Activated CD4-positive, alpha-beta T cell treated with anti-CD3 and anti-CD28 coated beads for 4 hours (primary cell): ENCODE results near the gene ADIPOR1.
"Not testable (repeated sequence)": the region's sequence is repeated elsewhere in the genome, so short reads cannot be mapped to it uniquely, and the experiment has no call there.

ENCODE experiments used
- DNase-seq, 2 donors: peaks; one replicate each; pipeline ENCODE4 v3.0.0-alpha.2; 2020

Gene ADIPOR1, protein sequence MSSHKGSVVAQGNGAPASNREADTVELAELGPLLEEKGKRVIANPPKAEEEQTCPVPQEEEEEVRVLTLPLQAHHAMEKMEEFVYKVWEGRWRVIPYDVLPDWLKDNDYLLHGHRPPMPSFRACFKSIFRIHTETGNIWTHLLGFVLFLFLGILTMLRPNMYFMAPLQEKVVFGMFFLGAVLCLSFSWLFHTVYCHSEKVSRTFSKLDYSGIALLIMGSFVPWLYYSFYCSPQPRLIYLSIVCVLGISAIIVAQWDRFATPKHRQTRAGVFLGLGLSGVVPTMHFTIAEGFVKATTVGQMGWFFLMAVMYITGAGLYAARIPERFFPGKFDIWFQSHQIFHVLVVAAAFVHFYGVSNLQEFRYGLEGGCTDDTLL

DNA sequence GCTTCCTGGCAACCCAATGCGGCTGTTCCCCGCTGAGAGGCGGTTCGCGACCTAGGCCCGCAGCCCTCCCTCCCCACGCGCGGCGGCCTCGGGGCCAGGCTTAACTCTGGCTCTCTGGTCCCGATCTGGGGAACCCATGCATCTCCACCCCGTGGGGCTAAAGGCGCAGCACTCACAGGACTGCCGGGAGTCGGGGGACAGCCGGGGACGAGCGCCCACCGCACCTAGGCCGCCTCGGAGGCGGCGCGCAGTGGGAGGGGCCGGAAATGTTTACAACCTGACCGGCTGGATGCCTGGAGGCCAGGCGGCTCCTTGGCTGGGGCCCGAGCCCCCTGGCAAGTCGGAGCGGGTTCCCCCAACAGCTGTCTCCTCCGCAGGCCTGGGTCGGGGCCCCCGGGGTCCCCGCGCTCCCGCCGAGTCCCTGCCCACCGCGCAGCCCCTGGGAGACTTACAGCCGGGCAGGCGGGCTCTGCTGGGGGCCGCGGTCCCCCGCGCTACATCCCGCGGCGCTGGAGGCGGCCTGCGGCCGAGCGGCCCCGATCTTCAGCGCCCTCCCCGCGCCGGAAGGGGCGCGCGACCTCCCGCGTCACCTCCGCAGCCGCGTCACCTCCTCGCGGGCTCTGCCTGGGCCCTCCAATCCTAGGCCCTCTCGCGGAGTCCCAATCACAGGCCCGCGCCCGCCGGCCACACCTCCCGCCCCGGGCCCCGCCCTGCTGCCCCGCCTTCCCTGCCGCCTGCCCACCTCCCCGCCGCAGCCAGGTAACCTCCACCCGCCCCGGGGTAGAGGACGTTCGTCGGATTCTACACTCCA, at the start of gene ADIPOR1:
TSS of gene ADIPOR1 (minus strand) at position 580 of the 811 bp plus-strand sequence. CDS start 7,242 bp downstream, outside the sequence.
- DNase-seq, result peak; percentile 92 to 93

DNA sequence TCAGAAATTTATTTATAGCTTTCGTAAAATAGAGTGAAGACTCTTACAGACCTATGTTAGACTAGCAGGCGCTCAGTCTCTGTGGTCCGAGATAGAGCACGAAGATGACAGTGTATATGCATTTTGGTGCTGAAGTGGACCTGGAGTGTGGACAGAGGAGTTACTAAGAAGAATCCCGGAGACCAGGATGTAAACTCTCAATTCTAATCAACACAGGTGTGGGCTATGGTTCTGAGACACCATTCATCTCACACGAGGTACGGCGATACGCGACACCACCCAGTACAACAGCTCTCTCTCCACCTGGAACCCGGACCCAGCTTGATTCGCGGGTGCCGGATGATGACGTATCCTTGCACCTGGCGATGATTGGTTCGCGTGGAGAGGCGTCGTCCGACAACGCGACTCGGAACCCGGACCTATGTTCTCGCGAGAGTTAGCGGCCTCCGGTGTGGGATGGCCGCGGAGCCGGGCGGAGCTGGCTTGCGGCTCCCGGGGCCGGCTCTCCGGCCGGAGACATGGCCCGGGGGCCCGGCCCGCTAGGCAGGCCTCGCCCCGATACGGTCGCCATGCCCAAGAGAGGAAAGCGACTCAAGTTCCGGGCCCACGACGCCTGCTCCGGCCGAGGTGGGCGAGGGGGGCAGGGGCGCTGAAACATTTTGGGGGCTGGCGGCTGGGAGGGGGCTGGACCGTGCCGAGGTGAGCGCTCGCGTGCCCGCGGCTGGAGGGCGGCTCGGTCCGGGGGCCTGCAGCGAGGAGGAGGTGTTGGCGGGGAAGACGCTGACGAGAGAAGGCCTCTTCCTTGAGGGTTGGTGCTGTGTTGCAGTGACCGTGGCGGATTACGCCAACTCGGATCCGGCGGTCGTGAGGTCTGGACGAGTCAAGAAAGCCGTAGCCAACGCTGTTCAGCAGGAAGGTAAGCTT, 49.1 kb upstream of the ADIPOR1 start, which contains the start of gene TMEM183A:
TSS of gene TMEM183A (plus strand) at position 427 of the 924 bp plus-strand sequence. CDS start at position 519, 92 bp downstream.
- DNase-seq, result peak; percentile 95

DNA sequence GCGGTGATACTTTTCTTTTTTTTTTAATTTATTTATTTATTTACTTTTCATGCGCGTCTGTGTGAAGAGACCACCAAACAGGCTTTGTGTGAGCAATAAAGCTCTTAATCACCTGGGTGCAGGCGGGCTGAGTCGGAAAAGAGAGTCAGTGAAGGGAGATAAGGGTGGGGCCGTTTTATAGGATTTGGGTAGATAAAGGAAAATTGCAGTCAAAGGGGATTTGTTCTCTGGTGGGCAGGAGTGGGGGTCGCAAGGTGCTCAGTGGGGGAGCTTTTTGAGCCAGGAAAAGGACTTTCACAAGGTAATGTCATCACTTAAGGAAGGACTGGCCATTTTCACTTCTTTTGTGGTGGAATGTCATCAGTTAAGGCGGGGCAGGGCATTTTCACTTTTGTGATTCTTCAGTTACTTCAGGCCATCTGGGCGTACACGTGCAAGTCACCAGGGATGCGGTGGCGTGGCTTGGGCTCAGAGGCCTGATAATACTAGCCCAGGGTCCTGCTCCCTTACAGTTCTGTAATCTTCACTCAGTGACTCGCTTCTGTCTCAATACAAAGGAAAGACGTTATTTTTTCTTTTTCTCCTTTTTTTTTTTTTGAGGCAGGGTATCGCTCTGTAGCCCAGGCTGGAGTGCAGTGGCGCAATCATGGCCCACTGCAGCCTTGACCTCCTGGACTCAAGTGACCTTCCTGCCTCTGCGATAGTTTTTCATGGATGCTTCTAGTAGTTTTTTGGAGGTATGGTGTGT, 47.5 kb upstream of the ADIPOR1 start:
- not testable (repeated sequence) for DNase-seq

DNA sequence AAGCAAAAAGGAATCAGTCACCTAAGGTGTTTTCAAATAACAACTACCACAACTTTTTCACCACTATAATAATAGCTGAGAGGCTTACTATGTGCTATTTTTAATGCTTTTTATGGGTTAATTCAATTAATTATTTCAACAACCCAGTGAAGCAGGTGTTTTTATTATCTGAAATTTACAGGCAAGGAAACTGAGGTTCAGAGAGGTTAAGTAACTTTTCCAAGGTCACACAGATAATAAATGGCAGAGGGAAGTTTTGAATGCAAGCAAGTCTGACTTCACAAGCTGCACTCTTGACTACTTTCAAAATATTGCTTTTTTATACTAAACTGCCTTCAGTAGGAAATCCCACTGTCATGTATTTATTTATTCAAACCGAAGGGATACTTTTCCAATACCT, 44.8 kb upstream of the ADIPOR1 start:
- no peak for DNase-seq

DNA sequence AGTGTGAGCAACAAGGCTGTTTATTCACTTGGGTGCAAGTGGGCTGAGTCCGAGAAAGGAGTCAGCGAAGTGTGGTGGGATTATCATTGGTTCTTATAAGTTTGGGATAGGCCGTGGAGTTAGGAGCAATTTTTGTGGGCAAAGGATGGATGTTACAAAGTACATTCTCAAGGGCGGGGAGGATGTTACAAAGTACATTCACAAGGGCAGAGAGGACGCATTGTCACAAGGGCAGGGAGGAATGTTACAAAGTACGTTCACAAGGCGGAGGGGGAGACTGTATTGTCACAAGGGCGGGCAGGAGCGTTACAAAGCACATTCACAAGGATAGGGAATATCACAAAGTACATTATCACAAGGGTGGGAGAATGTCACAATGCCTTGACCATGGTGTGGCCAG, 43.9 kb upstream of the ADIPOR1 start:
- DNase-seq, result no peak

DNA sequence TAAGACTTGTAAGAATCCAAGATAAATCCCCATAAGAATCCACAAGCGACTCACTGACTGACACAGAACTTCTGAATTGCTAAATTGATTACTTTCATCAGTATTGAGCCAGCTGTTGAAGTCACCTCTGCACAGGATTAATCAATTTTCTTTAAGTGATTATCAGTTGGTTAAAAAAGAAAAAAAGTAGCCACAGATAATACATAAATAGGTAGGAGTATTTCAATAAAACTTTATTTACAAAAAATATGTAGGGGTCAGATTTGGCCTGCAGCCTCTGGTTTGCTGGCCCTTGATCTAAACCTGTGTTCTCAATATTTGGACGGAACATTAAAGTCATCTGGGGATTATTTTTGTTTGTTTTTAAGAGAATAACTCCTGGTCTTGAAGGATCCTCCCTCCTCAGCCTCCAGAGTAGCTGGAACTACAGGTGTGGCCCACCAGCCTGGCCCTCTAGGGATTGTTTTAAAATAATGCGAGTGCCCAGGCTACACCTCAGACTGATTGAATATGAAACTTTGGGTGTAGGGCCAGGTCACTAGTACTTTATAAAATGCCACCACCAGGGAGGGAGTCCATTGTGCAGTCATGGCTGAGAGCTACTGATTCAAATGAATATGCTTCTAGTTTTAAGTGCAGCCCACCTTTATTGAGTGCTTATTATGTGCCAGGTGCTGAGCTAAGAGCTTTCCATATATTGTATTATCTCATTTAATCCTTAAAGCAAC, 42.3 kb upstream of the ADIPOR1 start:
- DNase-seq, result no peak

DNA sequence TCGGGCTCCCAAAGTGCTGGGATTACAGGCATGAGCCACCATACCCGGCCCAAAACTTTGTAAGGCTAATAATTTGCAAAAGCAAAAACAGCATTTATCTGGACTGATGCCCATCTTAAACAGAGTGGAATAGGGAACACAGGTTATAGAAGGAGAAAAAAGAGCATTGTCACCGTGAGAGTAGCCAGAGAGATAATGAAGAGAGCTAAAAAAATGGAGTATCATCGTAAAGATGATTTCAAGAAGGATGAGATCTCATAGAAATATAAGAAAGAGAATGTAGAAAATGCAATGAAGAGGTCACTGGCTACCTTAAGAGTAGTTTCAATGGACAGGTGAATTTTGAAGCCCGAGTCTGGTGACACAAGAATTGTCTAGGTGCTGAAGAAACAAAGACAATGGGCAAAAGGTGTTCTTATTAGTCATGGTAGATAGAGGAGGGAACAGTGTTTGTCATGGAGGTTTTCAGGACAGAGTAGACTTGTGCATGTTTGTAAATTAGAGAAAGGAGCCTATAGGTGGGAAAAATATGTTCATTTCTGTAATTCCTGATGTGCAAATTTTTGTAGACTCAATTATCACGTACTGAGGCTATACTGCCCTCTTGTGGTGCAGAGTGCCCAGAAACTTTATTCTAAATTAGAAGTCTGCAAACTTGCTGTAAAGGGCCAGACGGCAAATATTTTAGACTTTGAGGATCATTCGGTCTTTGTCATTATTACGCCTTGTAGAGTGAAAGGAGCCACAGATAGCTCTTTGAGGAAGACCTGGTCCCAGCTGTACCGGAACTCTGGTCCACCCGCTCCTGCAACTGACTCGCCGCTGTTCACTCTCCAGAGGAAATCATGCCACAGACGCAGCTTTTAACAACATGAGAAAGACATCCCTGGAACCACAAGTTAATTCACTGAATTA, 41.0 kb upstream of the ADIPOR1 start:
- peak; percentile 56 to 74 for DNase-seq

DNA sequence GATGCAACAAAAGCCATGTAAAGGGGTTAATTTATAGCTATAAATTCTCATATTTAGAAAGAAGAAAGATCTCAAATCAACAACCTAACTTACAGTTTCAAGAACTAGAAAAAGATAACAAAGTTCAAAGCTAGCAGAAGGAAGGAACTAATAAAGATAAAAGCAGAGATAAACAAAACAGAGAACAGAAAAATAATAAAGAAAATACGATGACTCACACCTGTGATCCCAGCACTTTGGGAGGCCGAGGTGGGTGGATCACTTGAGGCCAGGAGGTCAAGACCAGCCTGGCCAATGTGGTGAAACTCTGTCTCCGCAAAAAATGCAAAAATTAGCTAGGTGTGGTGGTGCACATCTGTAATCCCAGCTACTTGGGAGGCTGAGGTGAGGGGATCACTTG, 36.6 kb upstream of the ADIPOR1 start:
- DNase-seq, result no peak

DNA sequence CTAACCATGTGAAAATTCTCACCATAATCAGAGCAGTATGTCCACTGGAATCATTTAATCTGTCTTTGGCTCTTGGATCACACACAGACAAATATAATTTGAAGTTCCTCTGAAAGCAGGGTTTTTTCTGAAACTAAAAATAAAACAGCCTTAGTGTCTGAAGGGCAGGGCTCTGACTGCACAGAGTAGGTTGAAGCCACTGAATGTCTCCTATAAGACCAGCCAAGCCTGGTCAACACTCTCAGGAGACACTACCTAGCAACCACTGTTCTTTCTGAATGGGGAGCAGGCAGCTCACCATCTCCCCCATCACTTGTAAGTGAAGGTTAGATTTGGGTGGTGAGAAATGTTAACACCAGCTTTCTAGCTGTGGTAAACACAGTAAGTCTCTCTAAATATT, 33.0 kb upstream of the ADIPOR1 start:
- DNase-seq, result no peak

DNA sequence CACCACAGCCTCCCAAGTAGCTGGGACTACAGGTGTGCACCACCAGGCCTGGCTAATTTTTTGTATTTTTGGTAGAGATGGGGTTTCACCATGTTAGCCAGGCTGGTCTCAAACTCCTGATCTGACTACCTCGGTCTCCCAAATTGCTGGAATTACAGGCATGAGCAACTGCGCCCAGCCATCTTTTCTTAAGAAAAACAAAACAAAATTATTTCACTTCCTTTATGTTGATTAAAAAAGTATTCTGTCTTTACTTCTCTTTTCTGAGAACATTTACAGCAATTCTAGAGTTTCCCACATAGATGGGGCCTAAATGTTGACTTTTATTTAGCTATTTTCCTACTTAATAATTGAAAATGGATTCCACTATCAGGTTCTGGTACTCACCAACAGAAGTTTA, 31.8 kb upstream of the ADIPOR1 start:
- DNase-seq, result no peak

DNA sequence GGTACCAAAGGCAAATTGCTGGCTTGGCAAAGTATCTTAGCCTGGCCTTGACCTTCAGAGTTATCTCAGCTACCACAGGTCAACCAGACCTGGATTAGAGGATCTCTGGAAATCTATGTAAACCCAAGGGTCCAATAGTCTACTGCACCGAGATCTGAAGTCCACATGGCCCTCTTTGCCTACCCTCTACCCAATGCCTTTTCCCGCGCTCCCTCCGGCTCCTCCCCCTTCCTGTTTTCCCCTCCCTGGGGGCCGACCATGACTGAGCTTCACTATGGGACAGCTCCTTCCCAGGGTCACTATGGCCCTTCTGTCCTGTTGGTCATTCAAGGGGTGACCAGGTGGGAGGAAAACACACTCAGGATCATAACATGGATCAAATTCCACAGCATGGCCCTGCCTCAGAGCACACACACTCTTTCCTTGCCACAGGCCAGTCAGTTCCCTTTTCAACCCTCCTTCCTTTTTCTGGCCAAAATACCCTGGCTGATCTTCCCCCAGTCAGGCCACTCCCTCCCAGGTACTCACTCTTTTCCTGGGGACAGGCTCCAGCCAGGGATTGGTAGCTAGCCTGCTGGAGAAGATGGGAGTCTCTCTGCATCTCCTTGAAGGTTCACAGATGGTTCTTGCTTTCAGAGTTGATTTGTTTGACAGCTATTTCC, 29.9 kb upstream of the ADIPOR1 start:
- no peak for DNase-seq

DNA sequence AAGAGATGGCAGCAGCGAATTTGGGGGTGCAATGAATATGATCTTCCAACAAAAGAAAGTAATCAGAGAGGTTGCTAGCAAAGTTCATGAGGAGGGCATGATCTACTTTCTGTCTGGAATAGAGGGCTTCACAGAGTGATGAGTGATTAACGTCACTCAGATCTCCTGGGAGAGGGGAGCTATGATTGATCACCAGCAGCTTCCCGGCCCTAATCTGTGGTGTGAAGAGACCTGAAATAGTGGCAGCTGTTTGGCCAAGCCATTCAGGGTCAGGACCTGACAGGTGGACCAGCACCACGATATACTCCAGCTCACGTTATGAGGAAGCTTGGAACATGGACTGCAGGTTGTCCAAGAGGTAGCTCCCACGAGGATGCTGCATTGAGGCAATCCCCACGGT, 29.1 kb upstream of the ADIPOR1 start:
- no peak for DNase-seq

DNA sequence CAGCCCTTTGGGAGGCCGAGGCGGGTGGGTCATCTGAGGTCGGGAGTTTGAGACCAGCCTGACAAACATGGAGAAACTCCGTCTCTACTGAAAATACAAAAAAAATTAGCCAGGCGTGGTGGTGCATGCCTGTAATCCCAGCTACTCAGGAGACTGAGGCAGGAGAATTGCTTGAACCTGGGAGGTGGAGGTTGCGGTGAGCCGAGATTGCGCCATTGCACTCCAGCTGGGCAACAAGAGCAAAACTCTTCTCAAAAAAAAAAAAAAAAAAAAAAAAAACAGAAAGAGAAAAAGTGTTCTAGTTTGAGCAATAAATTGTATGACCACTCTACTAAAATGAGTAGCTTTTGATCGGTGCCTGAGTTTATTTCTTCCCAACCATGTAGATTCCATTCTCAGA, 28.0 kb upstream of the ADIPOR1 start:
- not testable (repeated sequence) for DNase-seq

DNA sequence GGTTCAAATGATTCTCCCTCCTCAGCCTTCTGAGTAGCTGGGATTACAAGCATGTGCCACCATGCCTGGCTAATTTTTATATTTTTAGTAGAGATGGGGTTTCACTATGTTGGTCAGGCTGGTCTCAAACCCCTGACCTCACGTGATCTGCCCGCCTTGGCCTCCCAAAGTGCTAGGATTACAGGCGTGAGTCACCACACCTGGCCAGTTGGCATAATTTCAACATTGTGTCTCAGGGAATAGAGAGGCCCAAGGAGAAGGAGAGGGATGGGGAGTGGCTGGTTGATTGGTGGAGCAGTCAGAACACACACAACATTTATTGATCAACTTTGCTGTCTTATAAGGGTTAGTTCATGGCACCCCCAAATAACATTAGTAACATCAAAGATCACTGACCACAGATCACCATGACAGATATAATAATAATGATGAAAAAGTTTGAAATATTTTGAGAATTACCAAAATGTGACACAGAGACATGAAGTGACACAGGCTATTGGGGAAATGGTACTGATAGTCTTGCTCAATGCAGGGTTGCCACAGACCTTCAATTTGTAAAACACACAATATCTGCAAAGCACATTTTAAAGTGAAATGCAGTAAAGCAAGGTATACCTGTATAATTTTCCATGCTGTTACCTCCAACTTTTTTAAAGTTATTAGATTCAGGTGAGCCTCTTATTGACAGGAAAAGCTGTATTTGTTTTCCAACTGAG, 24.8 kb upstream of the ADIPOR1 start:
- no peak for DNase-seq

DNA sequence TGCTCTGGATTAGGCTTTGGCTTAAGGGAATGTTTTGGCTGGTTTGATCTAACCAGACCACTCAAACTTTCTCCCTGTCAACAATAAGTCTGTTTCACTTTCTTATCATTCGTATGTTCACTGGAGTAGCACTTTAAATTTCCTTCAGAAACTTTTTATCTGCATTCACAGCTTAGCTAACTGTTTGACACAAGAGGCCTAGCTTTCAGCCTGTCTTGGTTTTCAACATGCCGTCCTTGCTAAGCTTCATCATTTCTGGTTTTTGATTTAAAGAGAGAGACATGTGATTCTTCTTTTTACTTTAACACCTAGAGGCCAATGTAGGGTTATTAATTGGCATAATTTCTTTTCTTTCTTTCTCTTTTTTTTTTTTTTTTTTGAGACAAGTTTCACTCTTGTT, 23.8 kb upstream of the ADIPOR1 start:
- DNase-seq, result no peak

DNA sequence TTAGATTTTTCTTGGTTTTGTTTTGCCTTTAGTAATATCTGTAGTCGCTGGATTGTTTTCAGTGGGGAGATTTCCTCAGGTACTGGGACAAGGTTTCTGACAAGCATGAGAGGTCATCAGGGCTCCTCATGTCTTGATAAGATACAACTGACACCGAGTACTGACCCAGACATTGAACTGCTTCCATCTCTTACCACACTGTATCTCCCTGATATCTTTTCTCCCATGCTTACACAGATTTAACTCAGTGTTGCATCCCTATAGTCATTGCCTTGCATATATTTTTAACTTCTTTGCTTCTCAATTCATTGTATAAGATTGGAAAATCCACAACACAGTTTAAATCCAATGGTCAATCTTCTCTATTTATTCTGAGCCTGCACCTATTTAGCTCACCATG, 21.3 kb upstream of the ADIPOR1 start:
- DNase-seq, result no peak

DNA sequence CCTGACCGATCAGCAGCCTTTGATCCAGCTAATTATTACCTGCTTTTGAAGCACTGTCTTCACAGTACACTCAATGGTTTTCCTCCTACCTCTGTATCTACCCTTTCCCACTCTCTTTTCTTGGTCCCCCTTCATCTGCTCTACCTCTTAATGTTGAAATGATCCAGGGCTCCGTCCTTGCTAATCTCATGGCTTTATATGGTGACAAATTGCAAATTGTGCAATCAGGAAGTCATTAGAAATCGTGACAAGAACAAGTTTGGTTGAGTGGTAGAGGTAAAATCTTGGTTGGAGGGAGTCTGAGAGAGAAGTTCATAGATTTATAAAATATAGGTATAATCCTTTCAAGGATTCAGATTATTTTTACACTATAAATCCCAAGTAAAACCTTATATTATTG, 18.5 kb upstream of the ADIPOR1 start:
- DNase-seq, result no peak

DNA sequence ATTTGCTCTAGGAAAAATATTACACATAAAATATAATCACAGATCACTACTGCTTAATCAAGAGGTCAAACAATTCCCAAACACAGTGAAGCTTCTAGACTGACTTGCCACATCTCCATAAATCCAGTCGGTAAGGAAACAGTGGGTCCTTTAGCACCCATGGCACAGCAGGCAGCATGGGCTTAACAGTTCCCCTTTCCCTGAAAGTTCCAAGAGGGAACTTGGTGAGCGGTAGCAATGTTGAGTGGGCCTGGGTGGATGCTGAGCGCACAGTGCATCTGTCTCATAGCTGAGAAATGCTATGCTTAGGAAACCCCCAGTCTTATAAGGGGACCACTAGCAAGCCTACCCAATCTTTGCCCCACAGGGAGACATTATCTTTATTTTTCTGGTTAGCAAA, 16.7 kb upstream of the ADIPOR1 start:
- DNase-seq, result no peak

DNA sequence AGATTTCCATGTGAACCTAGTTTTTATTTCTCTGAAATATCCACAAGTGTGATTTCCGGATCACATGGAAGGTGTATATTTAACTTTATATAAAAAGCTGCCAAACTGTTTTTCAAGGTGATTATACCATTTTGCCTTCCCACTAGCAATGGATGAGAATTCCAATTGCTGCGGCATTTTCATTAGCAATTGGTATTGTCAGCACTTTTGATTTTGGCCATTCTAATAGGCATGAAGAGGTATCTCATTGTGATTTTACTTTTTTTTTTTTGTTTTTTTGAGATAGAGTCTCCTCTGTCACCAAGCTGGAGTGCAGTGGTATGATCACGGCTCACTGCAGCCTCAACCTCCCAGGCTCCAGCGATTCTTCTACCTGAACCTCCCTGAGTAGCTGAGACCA, 13.9 kb upstream of the ADIPOR1 start:
- DNase-seq, result no peak
